Limb (tissue), 2 donors: Measurements from ENCODE around the gene FAM118B.
A peak's percentile ranks its signal among the peaks of the same experiment; 100 is the strongest.

Experiments
- DNase-seq, 2 donors: peaks; one replicate each; pipeline ENCODE4 v3.0.0-alpha.2; 2016; ENCODE audit errors: extremely low spot score in 2 of 2

The FAM118B gene

DNA sequence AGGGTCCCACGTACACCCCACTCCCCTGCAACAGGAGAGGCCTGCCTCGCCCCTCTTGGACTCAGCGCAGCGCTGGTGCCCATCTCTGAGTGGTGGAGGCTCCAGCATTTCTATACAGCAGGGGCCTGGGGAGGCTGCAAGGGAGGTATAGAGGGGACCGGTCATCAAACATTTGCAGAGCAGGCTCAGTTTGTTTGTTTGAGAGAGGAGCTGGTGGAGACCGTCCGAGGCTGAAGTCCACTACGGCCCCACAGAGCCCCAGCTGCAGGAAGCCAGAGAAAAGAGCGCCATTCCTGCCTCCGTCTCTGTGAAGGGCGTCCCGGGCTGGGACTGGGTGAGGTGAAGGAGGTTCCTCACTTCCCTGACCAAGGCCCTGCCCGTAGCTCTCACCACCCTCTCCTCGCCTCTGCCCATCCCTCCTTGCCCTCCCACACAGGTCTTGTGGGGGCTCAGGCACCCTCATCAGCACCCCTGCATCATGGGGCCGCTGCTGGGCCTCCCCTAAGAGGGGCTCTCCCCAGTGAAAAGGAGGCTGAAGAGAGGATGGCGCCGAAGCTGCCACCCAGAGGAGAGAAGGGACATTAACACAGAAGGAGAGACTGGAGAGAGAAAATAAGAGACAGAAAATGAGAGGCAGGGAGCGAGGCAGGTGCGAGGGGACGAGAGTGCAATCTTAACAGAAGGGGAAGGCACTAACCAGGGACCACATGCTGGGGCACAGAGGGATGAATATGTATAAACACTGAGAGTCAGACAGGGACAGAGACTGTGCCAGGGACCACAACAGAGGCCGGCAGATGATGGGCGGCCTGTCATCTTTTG, 24.7 kb upstream of the FAM118B start:
- DNase-seq: no peak

DNA sequence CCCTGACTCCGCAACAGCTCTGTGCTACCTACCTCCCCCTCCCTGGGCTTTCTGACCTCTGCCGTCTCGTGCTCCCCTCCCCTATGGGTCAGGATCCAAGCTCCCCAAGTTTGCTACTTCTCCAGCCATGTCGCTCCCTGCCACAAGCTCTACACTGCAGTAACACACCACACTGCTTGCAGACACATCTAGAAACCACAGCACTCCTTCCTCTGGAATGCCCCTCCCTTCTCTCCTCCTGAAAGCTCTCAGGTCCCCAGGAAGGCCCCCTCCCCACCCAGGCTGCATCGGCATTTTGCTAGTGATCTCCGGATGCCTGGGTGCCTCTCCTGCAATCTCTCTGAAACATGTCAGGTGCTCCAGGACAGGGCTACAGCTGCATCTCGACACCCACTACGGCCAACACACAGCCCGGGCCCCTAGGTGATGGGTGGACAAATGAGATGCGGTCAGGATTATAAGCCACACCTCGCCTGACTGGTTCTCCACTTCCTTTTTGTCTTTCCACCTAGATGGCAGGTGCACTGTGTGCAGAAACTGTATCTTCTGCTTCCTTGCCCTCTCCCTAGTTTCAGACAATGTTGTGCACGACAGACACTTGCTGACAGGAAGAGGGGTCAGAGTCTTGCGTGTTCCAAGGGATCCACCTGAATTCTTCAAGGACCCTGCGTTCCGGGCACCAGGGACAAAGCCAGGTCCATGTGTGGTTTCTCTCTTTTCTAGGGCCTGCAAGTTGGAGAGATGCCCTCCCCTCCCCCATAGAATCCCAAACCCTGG, 23.1 kb upstream of the FAM118B start:
- no peak for DNase-seq

DNA sequence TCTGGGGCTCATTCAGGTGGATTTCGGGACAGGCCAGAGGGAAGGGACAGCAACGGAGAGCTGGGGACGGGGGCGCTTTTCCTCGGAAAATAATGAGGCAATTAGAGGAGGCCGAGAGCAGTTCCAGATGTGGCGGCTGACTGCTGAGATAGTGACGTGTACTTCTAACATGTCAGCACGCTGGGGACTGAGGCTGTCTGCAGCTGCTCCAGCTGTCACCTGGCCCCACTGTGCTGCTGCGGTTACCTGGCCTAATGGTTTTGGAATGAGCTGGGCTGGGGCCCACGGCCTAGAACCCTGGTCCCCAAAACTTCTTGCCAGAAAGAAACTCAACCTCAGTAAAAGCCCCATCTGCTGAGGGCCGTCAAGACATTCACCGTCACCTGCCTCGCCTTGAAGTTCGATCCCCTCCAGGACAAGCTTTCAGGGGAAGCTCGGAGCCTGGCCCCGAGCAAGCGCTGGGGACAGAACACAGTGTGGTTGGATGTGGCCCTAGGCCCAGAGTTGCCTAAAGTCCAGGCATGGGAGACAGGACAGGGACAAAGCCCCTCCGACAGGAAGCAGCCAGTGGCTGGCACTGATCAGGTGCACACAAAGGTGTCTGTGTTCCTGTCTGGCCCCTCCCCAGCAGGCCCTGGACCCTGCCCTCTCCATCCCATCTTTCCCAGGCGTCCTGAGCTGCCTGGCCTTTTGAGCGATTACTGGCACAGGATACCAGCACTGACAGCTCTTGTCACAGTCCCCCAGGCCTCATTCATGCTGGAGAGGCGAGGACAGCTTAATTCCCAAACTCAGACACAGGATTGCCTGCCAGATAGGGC, 22.3 kb upstream of the FAM118B start:
- DNase-seq: peak in 1 of 2 donors; percentile 46

DNA sequence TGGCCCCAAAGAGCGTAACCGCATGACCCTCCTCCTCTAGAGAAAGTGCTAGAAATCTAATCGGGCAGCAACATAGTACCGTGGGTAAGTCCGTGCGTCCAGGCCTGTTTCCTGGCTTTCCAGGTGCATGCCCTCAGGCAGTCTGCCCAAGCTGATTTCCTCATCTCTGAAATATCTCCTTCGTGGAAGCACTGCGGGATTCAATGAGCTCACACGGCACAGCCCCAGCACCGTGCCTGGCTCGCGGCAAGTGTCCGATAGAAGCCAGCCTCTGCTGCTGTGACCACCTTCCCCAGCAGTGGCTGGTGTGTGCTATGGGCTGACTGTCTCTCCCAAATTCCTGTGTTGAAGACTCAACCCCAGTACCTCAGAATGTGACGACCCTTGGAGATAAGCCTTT, 20.8 kb upstream of the FAM118B start:
- no peak for DNase-seq

DNA sequence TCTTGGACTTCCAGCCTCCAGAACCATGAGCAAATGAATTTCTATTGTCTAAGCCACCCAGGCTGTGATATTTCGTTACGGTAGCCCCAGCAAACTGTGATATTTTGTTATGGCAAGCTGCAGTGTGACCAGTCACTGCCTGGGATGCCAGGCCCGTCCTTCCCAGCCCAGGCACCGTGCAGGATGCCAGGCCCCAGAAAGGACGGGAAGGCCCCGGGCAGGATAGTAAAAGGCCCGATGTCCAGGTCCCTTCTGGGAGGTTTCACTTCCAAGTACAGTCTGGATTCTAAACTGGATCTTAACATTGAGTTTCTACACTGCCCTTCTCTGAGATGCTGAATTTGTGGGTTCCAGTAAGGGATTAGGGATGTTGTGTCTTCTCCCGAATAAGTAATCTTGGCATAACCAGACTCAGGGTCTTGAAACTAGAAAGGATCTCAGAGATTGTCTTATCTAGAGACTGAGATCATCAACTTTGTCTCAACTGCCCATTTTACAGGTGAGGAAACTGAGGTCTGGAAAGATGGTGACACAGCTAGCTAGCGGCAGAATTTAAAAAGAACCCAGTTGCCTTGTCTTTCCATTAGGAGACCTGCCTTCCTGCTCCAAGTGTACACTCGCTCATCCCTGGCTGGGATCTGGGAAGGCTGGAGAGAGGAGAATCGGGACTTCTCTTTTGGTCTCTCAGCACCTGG, 20.1 kb upstream of the FAM118B start:
- no peak for DNase-seq

DNA sequence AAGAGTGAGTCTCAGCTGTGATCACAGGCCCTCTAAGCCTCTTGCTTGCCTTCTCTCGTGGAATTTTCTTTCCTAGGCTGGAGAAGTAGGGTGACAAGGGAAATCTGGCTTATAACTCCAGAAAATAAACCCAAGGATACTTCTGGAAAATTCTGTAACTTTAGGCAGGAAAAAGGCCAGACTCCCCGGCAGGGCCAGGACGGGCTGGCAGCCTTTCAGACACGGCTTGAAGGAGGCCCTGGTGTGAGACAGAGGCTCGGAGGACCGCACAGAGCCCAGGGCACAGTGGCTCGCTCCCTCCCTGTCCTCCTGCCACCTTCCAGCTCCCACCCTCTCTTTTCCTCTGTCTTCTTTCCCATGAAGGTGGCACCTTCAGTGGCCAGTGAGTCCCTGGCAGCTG, 19.2 kb upstream of the FAM118B start:
- DNase-seq: no peak

DNA sequence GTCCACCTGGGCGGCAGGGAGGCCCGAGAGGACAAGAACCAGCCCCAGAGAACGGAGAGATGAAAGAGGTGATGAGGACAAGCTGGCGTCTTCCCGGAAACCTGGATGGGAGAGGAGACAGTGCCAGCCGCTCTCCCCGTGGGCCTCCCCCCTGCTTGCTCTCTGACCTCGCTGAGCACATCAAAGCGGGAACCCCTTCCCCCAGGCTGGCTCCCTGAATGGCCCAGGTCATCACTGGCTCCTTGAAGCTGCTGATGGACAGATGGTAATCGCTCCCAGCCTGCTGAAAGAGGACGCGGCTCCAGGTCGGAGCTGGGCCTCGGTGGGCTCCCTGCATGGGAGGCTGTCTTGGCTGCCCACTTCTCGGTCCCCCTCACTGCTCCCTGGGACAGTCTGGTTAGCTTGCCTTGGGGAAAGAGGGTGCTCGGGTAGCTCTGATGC, 18.5 kb upstream of the FAM118B start:
- DNase-seq: no peak

DNA sequence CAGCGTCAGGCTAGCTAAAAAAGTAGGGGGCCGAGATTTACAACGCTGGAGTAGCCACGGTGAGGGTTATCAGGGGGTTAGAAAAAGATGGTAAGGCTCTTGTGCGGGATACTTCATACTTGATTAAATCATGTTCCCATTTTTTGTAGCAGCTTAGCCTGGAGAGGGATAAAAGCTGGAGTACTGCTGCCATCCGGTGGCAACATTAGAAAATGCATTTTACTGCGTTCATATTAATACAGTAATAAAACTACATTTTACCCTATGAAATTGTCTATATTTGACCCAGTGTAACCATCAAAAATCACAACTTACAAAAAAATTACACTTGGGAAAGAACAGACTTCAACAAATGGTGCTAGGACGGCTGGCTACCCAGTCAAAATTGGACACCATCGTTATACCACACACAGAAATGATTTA, 17.4 kb upstream of the FAM118B start:
- peak; percentile 77 to 80 for DNase-seq

DNA sequence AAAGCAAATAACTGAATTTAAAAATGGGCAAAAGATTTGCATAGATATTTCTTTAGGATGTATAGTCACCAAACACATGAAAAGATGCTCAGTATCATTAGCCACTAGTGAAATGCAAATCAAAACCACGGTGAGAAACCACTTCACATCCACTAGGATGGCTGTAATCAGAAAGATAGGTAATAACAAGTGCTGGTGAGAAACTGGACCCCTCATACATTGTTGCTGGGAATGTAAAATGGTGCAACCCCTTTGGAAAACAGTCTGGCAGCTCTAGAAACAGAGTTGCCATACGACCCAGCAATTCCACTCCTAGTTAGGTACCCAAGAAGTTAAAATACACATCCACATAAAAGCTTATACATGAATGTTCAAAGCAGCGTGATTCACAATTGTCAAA, 16.5 kb upstream of the FAM118B start:
- no peak for DNase-seq

DNA sequence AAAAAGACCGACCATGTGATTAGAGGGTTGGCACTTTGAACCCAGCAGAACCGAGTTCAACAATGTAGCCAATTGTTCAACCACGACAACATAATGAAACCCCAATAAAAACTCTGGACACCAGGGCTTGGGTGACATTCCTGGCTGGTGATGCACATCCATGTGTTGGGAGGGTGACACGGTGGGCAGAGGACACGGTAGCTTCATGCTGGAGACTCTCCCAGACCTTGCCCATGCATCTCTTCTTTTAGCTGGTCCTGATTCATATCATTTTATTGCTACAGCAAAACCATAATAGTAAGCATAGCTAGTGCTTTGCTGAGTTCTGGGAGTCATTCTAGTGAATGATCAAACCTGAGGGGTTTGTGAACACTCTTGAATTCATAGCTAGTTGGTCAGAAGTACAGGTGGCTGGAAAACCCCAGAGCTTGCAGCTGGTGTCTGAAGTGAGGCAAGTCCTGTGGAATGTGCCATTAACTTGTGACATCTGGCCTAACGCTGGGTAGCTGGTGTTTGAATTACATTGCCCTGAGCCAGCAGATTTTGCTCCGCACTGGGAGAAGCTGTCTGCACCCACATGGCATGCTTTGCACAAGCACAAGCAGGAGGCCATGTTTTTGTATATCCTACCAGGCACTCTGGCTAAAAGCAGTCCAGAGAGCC, 14.2 kb upstream of the FAM118B start:
- no peak for DNase-seq

DNA sequence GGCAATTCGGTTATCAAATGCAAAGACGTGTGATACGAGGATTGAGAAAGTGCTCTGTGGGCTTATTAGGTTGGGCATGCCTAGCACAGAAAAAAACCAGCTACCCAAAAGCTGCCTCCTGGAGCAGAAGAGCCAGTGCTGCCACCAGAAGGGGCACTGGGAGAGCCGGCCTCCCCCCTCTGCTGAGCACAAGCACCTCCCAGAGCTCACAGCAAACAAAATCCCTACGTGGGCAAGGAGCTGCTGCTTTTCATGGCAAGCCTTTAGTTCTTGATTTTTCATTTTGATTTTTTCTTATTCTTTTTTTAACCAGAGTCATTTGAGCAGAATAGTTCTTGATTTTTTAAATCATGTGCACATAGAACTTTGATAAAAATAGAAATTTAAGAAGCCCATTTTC, 12.9 kb upstream of the FAM118B start:
- no peak for DNase-seq

DNA sequence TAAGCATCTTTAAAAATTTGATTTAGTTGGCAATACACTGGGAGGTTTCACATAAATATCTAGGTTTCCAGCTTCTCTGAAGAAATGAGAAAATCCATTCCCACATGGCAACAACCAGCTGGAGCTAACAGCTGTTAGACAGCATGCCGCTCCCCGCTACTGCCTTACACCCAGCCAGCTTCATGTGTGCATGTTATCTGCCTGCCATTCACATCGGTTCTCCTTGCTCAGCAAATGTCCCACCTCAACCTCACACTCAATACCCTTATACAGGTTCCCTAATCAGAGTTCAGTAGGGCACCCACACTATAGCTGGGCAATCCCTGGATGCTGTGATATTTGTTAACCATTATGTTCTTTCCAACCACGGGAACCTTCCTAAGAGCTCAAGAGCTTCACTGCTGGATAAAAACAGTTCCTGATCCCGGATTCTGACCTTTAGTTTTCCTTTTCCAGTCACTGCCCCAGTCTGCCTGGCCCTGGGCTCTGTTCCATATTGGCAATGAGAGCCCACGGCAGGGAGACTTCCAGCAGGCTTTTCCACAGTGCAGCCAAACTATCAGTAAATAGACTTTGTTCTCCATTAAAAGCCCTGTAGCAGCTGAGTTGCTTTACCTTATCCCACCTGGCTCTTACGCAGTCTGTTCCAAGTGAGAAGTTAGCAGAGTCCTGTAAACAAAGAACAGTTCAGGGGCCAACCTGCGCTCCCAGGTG, 8.8 kb upstream of the FAM118B start:
- no peak for DNase-seq

DNA sequence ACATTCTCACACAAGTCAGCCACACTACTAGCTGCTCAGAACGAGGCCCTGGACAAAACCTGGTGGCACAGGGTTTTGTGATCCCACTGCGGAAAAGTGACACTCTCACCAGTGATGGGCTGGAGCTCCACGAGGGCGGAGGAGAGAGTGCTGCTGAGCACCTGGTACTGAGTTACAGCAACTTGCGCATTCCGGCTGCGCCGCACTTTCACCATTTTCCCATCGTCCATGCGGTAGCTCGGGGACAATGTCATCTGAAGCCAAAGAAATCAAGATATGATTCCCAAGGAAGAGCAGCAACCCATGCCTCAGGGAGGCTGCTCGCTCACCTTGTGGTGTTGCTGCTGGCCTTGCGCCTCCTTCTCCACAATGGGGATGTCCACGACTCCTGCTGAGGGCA, 6.2 kb upstream of the FAM118B start:
- no peak for DNase-seq

DNA sequence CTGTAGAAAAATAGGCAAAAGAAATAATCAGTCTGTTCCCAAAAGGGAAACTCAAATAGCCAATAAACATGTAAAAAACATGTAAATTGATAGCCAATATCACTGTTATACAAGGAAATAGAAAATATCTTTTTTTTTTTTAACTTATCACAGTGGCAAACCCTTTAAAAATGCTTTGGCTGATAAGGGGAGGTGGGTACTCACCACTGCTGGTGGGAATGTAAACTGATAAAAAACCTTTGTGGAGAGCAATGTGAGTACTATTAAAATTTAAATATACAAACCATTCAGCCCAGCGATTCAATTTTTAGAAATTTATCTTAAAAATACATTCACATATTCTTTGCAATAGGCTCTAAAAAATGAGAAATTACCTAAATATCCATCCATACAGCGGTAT, 3.7 kb upstream of the FAM118B start:
- DNase-seq: no peak

DNA sequence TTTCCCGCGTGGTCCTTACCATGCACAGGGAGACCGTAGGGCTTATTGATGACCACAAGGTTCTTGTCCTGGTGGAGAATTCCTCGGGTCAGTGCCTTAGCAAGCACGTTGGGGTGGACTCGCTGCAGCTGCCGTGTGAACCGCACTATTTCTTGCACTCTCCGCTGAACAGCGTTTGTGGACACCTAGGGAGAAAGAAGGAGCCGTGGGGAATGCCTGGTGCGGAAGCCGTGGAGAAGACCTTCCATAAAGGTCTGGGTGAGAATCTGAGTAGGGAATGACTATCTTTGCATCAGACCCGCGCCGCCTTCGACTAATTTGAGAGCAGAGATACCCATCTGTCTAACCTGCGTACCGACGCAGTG, 729 bp upstream of the FAM118B start:
- no peak for DNase-seq

DNA sequence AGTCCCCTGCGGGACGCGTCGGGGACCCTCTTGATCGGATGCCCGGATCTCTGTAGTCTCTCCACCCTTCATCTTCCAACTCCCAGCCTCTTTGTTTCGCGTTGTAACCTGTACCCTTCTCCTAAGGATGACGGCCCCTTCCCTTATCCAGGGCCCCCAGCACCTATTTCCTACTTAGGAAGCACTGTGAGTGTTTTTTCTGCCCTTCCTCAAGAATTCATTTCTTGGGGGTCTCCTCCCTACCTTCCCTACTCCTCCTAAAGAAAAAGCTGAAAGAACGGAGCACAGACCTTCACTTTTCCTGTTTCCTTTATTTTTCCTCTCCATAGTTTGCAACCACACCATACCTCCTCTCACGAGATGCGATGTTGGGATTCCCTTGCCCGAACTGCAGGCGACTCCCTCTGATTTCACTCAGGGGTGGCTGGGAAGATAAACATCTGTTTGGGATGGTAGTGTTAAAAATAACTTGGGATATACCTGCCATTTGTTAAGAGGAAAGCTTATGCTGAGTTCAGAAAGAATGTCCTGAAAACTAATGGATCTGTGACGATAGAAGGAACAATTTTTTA, 593 bp downstream of the FAM118B start:
- DNase-seq: no peak

DNA sequence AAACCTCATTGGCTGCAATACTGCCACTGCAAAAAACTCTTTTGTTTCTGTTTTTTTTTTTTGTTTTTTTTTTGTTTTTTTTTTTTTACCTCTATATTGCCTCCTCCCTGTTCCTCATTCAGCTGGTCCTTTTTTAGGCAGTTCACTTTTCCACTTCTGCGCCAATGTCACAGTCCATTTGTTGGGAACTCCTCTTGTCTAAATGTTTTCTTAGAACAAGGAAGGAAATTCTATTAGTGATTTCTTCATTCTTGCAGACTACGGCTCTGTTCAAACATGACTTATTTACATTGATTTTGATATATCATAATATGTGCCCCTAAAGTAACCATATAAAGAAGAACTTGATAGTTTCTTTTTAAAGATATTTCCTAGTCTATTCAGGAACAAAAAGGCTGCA, 2.9 kb downstream of the FAM118B start:
- no peak for DNase-seq

DNA sequence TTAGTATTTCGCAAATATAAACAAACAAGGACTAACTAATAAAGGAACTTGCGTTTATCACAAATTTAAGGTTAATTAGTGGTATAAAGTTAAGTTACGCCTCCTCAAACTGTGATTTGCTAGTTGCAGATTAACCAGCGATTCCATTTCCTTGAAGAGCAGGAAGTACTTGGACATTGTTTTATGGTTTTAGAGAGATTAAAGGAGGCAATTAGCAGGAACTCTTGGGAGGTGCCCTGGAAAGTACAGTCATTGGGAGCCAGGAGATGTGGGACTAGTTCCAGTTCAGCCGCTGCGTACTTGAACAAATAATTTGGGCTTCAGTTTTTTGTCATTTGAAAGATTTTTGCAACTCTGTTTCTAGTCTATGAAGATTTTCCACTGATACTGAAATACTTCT, 3.3 kb downstream of the FAM118B start:
- no peak for DNase-seq

DNA sequence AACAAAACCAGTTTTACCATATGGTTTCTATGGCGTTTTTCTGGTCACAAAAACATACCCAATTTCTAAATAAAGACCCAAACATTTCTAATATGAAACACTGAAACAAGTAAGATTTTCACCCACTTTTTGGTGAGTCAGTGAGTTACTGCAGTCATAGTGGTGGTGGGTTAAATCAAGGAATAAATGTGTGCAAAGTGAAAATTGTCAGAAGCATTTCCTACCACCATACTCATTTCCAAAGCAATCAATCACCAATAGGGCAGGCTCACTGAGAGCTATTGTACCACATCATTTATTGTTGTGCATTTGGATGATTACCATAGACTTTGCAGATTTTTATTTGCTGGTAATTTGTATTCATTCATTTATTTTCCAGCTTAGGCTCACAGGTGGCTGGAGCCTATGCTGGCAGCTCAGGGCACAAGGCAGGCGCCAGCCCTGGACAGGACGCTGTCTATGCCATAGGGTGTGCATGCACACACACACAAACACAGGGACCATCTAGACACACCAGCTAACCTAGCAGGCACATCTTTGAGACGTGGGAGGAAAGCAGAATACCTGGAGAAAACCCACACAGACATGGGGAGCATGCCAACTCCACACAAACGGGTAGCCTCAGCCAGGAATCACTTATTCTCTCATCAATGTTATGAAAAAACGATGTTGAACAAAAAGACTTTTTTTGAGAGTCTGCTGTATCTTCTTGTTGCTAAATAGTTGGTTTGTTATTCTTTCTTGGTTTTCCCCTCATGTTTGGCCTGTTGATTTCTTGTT, 5.1 kb downstream of the FAM118B start:
- no peak for DNase-seq
